Dedifferentiated amniotic fluid mesenchymal stem cell (primary cell): Measurements from ENCODE around the gene PLG.
"Not testable (repeated sequence)": the region's sequence is repeated elsewhere in the genome, so short reads cannot be mapped to it uniquely, and the experiment has no call there.

Source experiments
- DNase-seq: peaks from one replicate; pipeline ENCODE4 v3.0.0-alpha.2; 2016; ENCODE audit errors: extremely low spot score

The PLG gene

GRCh38 chr6:160704688-160705087 is 2.6 kb downstream of the PLG start:
- DNase-seq, result not testable (repeated sequence)

GRCh38 chr6:160708993-160709392 is 6.9 kb downstream of the PLG start:
- not testable (repeated sequence) for DNase-seq

GRCh38 chr6:160714731-160715316 is 12.8 kb downstream of the PLG start:
- peak; percentile 40 for DNase-seq

- no peak for DNase-seq
Measured at GRCh38 chr6:160730911-160731310, 28.9 kb downstream of the PLG start.

GRCh38 chr6:160733050-160733646 is 31.1 kb downstream of the PLG start:
- peak; percentile 39 for DNase-seq

- no peak for DNase-seq
Measured at GRCh38 chr6:160734627-160735026, 32.6 kb downstream of the PLG start.

GRCh38 chr6:160735523-160735922 is 33.5 kb downstream of the PLG start:
- no peak for DNase-seq

- DNase-seq, result no peak
Measured at GRCh38 chr6:160737934-160738333, 35.9 kb downstream of the PLG start.

- no peak for DNase-seq
Measured at GRCh38 chr6:160739955-160740354, 37.9 kb downstream of the PLG start.

- not testable (repeated sequence) for DNase-seq
Measured at GRCh38 chr6:160741012-160741411, 39.0 kb downstream of the PLG start.

GRCh38 chr6:160742090-160742489 is 40.0 kb downstream of the PLG start:
- DNase-seq, result no peak

GRCh38 chr6:160750276-160750689 is 48.2 kb downstream of the PLG start:
- DNase-seq, result no peak

- not testable (repeated sequence) for DNase-seq
Measured at GRCh38 chr6:160753211-160753610, 51.2 kb downstream of the PLG start.

GRCh38 chr6:160755165-160755564 is 53.1 kb downstream of the PLG start:
- no peak for DNase-seq

GRCh38 chr6:160756021-160756420 is 54.0 kb downstream of the PLG start:
- DNase-seq, result no peak

GRCh38 chr6:160756871-160757270 is 54.8 kb downstream of the PLG start:
- no peak for DNase-seq

- no peak for DNase-seq
Measured at GRCh38 chr6:160764847-160765246, 62.8 kb downstream of the PLG start.

GRCh38 chr6:160765412-160765811 is 63.4 kb downstream of the PLG start:
- DNase-seq, result no peak

- no peak for DNase-seq
Measured at GRCh38 chr6:160766657-160766988, 64.6 kb downstream of the PLG start.

GRCh38 chr6:160766989-160767646 is 65.1 kb downstream of the PLG start:
- no peak for DNase-seq

- no peak for DNase-seq
Measured at GRCh38 chr6:160767647-160768019, 65.6 kb downstream of the PLG start.

GRCh38 chr6:160768101-160768500 is 66.1 kb downstream of the PLG start:
- DNase-seq, result no peak

- no peak for DNase-seq
Measured at GRCh38 chr6:160774399-160774798, 72.4 kb downstream of the PLG start.
